H9 (cell line): ENCODE measurements around the gene FMN1. TPM values are rescaled to one million over a fixed set of nuclear protein-coding genes. Genes with fewer than 3 reads are reported as not detected.
A peak's percentile ranks its signal among the peaks of the same experiment; 100 is the strongest.

Experiments
- DNase-seq: peaks from one replicate; pipeline ENCODE4 v3.0.0-alpha.2; 2017
- H2AFZ ChIP-seq: one replicate; pipeline ENCODE4 v1.6.1; 2013; ENCODE audit warnings: mild to moderate bottlenecking, low read length, control low read depth, moderate library complexity
- H2AK5ac ChIP-seq: 2 replicates; pipeline ENCODE4 v1.6.1; 2013; ENCODE audit warnings: low read length, control low read depth, mixed read lengths; ENCODE audit not compliant: insufficient read length
- H2BK120ac ChIP-seq: one replicate; pipeline ENCODE4 v1.6.1; 2013; ENCODE audit warnings: low read depth, mild to moderate bottlenecking, low read length, control low read depth, inconsistent platforms; ENCODE audit not compliant: poor library complexity, severe bottlenecking
- H2BK12ac ChIP-seq: 2 replicates; pipeline ENCODE4 v1.6.1; 2013; ENCODE audit warnings: low read length, control low read depth, mixed read lengths, low read depth; ENCODE audit not compliant: insufficient read length
- H2BK15ac ChIP-seq: 2 replicates; pipeline ENCODE4 v1.6.1; 2013; ENCODE audit warnings: low read depth, low read length, control low read depth
- H2BK20ac ChIP-seq: one replicate; pipeline ENCODE4 v1.6.1; 2013; ENCODE audit warnings: low read depth, mild to moderate bottlenecking, low read length, control low read depth, inconsistent platforms; ENCODE audit not compliant: poor library complexity, severe bottlenecking
- H2BK5ac ChIP-seq: 2 replicates; pipeline ENCODE4 v1.6.1; 2013; ENCODE audit warnings: low read length, control low read depth, mixed read lengths; ENCODE audit not compliant: insufficient read length
- H3K14ac ChIP-seq: 2 replicates; pipeline ENCODE4 v1.6.1; 2013; ENCODE audit warnings: low read length, control low read depth; ENCODE audit not compliant: insufficient read depth
- H3K18ac ChIP-seq: 2 replicates; pipeline ENCODE4 v1.6.1; 2013; ENCODE audit warnings: low read depth, mild to moderate bottlenecking, mixed read lengths, low read length, control low read depth; ENCODE audit not compliant: insufficient read length
- H3K23ac ChIP-seq: 2 replicates; pipeline ENCODE4 v1.6.1; 2013; ENCODE audit warnings: low read length, control low read depth, mixed read lengths, low read depth; ENCODE audit not compliant: insufficient read length
- H3K23me2 ChIP-seq: 2 replicates; pipeline ENCODE4 v1.6.1; 2013; ENCODE audit warnings: low read depth, mild to moderate bottlenecking, mixed read lengths, low read length, control low read depth; ENCODE audit not compliant: insufficient read length, poor library complexity, severe bottlenecking
- H3K27ac ChIP-seq: 2 replicates; pipeline ENCODE4 v1.5.1; 2013; ENCODE audit warnings: low read length, control low read depth, mixed read lengths, low read depth; ENCODE audit not compliant: insufficient read length
- H3K27me3 ChIP-seq: 2 replicates; pipeline ENCODE4 v1.6.1; 2013; ENCODE audit warnings: low read length, control low read depth, inconsistent platforms; ENCODE audit not compliant: insufficient read depth
- H3K4ac ChIP-seq: 2 replicates; pipeline ENCODE4 v1.6.1; 2013; ENCODE audit warnings: low read depth, mild to moderate bottlenecking, control low read depth, inconsistent platforms, low read length, moderate library complexity
- H3K4me1 ChIP-seq: 2 replicates; pipeline ENCODE4 v1.6.1; 2013; ENCODE audit warnings: low read length, control low read depth, inconsistent platforms; ENCODE audit not compliant: insufficient read depth
- H3K4me2 ChIP-seq: 2 replicates; pipeline ENCODE4 v1.6.1; 2013; ENCODE audit warnings: low read length, control low read depth, mixed read lengths; ENCODE audit not compliant: insufficient read length, insufficient read depth
- H3K56ac ChIP-seq: 2 replicates; pipeline ENCODE4 v1.6.1; 2013; ENCODE audit warnings: low read depth, mild to moderate bottlenecking, mixed read lengths, low read length, control low read depth; ENCODE audit not compliant: insufficient read length
- H3K79me1 ChIP-seq: 2 replicates; pipeline ENCODE4 v1.6.1; 2013; ENCODE audit warnings: low read depth, mild to moderate bottlenecking, moderate library complexity, low read length, control low read depth, inconsistent platforms; ENCODE audit not compliant: insufficient read depth, poor library complexity, severe bottlenecking
- H3K79me2 ChIP-seq: 2 replicates; pipeline ENCODE4 v1.6.1; 2013; ENCODE audit warnings: low read length, control low read depth, inconsistent platforms; ENCODE audit not compliant: insufficient read depth
- H3K9ac ChIP-seq: 2 replicates; pipeline ENCODE4 v1.6.1; 2013; ENCODE audit warnings: low read length, control low read depth, mixed read lengths; ENCODE audit not compliant: insufficient read length; ENCODE audit errors: extremely low read depth
- H3K9me3 ChIP-seq: one replicate; pipeline ENCODE4 v1.6.1; 2013; ENCODE audit warnings: low read depth, low read length, inconsistent platforms; ENCODE audit not compliant: control insufficient read depth
- H3T11ph ChIP-seq: one replicate; pipeline ENCODE4 v1.6.1; 2013; ENCODE audit warnings: mild to moderate bottlenecking, low read length, control low read depth, inconsistent platforms
- H4K20me1 ChIP-seq: one replicate; pipeline ENCODE4 v1.6.1; 2013; ENCODE audit not compliant: control insufficient read depth, insufficient read length, insufficient read depth
- H4K5ac ChIP-seq: 2 replicates; pipeline ENCODE4 v1.6.1; 2013; ENCODE audit warnings: low read depth, mild to moderate bottlenecking, mixed read lengths, low read length, control low read depth; ENCODE audit not compliant: insufficient read length
- H4K8ac ChIP-seq: replicated peaks from 2 replicates; pipeline ENCODE4 v1.6.1; 2013; ENCODE audit warnings: low read length, control low read depth, mixed read lengths, low read depth; ENCODE audit not compliant: insufficient read length
- H4K91ac ChIP-seq: 2 replicates; pipeline ENCODE4 v1.6.1; 2013; ENCODE audit warnings: low read depth, mild to moderate bottlenecking, moderate library complexity, mixed read lengths, low read length, control low read depth; ENCODE audit not compliant: insufficient read length
- H3K27ac Mint-ChIP-seq, 3 experiments: 2 replicates in 2 of 3; 3 replicates in 1 of 3; pipeline ENCODE4 v1.8.0; 2020 to 2021; ENCODE audit warnings: mixed read lengths in 3 of 3, mild to moderate bottlenecking in 1 of 3, moderate library complexity in 1 of 3
- H3K27me3 Mint-ChIP-seq: 2 replicates; pipeline ENCODE4 v1.8.0; 2021; ENCODE audit warnings: low read depth, mild to moderate bottlenecking, moderate library complexity, mixed read lengths
- H3K36me3 Mint-ChIP-seq, 3 experiments: 2 replicates in 2 of 3; 3 replicates in 1 of 3; pipeline ENCODE4 v1.8.0; 2020 to 2021; ENCODE audit warnings: low read depth in 3 of 3, mixed read lengths in 3 of 3; ENCODE audit not compliant: insufficient read depth in 1 of 3
- H3K4me1 Mint-ChIP-seq, 2 experiments: 2 replicates each; pipeline ENCODE4 v1.8.0; 2020; ENCODE audit warnings: mixed read lengths in 2 of 2
- H3K4me3 Mint-ChIP-seq, 2 experiments: 2 replicates in 1 of 2; 3 replicates in 1 of 2; pipeline ENCODE4 v1.8.0; 2020 to 2021; ENCODE audit warnings: mild to moderate bottlenecking in 2 of 2, mixed read lengths in 2 of 2, moderate library complexity in 1 of 2
- H3K9me3 Mint-ChIP-seq, 2 experiments: 2 replicates in 1 of 2; 3 replicates in 1 of 2; pipeline ENCODE4 v1.8.0; 2020; ENCODE audit warnings: mild to moderate bottlenecking in 2 of 2, mixed read lengths in 2 of 2, moderate library complexity in 1 of 2
- WGBS: extraction: QIAGEN DNeasy Blood & Tissue Kit; methylation state at CpG from one replicate; pipeline ENCODE4 v1.1.7; 2013; ENCODE audit warnings: missing lambda C conversion rate, low lambda C conversion rate, mixed read lengths; ENCODE audit not compliant: insufficient read length; ENCODE audit errors: extremely low coverage; 5-methylcytosine and 5-hydroxymethylcytosine counted together
- total RNA-seq: library from RNA; stranded (reverse); gene quantifications from 2 replicates; pipeline ENCODE4 v1.2.1, GENCODE V29; 2021
- TF ChIP-seq, protein P1 (sequence below): fragments of 200-600 bp; sonication (generic); conservative IDR thresholded peaks from 3 replicates; pipeline ENCODE4 v1.8.0; 2021; ENCODE audit warnings: antibody characterized with exemption, mild to moderate bottlenecking

The FMN1 gene
- total RNA-seq, 1 experiment from 2014 or later: 1.9 TPM

DNA sequence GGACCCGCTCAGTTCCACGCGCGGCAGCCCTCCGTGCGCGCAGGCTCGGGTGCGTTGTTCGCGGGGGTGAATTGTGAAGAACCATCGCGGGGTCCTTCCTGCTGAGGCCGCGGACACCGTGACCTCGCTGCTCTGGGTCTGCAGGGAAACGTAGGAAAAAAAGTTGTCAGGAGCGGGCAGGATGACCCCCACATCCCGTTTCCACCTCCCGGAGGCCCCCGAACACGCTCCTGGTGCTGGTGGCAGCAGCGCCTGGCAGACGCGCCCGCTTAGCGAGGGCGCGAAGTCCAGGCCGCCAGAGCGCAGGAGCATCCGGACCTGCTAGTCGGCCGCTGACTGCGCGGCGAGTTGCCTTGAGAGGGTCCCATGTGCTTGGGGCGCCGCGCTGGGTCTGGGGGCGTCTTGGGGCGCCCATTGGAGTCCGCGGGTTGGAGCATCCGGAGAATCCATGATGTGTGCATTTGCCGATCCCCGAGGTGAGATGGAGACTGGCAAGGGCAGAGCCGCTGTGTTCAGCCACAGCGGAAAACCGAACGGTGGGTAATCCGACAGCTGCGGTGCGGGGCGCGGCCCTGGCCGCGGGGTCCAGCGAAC lies 476.2 kb downstream of the FMN1 start:
- Histone ChIP-seq H2AFZ (no peak overlapping the region), H3K27me3 (peaks cover 50% of the 10 kb centered on the region; the same call in 1 of the 2 replicates), H3K27ac (no peak overlapping the region), H3K4me2 (peak overlapping the region; percentile 54), H4K8ac (no peak overlapping the region), H3K9me3 (no peaks in the 10 kb centered on the region), H3K14ac (no peak overlapping the region), H2BK20ac (no peak overlapping the region), H3K23ac (no peak overlapping the region), H3K79me1 (no peaks in the 10 kb centered on the region), H2BK12ac (no peak overlapping the region), H2BK120ac (no peak overlapping the region), H3K4me1 (no peaks in the 10 kb centered on the region), H4K91ac (no peak overlapping the region), H3K4ac (no peak overlapping the region), H3K56ac (no peak overlapping the region), H3K79me2 (no peaks in the 10 kb centered on the region), H3K23me2 (peaks cover 18% of the 10 kb centered on the region), H4K20me1 (no peaks in the 10 kb centered on the region), H3K9ac (no peak overlapping the region), H3K18ac (no peak overlapping the region), H4K5ac (no peak overlapping the region), H2AK5ac (no peak overlapping the region), H2BK15ac (no peak overlapping the region), H3T11ph (no peak overlapping the region), H2BK5ac (no peak overlapping the region)
- Mint-ChIP-seq H3K27me3 (peaks cover 95% of the 10 kb centered on the region), H3K9me3 (no peaks in the 10 kb centered on the region; a peak in 3 of 5 replicates), H3K4me3 (peak overlapping the region; percentile 59 to 83), H3K27ac (no peak overlapping the region), H3K4me1 (peaks cover 20 to 29% of the 10 kb centered on the region in 2 experiments), H3K36me3 (no peaks in the 10 kb centered on the region)
- no CpG with 5 or more reads among the region's 60 CpGs for WGBS
- TF ChIP-seq, protein P1, sequence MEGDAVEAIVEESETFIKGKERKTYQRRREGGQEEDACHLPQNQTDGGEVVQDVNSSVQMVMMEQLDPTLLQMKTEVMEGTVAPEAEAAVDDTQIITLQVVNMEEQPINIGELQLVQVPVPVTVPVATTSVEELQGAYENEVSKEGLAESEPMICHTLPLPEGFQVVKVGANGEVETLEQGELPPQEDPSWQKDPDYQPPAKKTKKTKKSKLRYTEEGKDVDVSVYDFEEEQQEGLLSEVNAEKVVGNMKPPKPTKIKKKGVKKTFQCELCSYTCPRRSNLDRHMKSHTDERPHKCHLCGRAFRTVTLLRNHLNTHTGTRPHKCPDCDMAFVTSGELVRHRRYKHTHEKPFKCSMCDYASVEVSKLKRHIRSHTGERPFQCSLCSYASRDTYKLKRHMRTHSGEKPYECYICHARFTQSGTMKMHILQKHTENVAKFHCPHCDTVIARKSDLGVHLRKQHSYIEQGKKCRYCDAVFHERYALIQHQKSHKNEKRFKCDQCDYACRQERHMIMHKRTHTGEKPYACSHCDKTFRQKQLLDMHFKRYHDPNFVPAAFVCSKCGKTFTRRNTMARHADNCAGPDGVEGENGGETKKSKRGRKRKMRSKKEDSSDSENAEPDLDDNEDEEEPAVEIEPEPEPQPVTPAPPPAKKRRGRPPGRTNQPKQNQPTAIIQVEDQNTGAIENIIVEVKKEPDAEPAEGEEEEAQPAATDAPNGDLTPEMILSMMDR: no peak
- peak; percentile 49 for DNase-seq
